NCI-H526 (cell line): ENCODE measurements around the gene ETV6.

Source experiments
- DNase-seq, 2 experiments: peaks; one replicate each; lab custom pipeline; 2025; lab: John Stamatoyannopoulos, UW

The ETV6 gene

DNA sequence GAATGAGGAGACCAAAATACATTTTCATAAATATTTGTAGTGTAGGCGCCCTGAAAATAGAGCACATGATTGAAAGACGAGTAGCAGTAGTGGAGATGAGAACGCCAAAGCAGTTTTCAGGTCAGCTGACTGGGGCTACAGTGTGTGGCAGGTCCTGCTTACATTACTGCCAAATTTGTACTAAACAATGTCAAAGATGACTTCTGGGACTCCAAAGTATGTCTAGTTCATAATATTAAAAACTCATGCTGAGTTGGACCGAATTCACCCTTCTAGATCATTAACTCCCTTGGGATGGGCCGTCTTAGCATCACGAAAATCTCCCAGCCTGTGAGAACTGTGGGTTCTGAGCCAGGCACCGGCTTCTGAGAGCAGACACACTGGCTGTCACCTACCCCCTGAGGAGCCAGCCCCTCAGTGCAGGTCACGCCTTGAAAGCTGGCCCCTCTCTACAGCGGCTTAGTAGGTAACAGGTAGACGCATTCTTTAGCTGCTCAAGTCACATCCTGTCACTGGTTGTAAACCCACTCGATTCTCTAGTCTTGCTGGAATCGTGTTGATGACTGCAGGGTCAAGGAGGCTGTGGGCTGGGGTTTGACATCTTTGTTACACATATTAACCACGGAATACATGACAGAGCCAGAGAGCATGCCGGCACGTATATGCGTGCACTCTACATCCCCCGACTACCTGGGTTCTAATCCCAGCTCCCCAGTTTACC is 210.4 kb downstream of the ETV6 start:
- DNase-seq: no peak

DNA sequence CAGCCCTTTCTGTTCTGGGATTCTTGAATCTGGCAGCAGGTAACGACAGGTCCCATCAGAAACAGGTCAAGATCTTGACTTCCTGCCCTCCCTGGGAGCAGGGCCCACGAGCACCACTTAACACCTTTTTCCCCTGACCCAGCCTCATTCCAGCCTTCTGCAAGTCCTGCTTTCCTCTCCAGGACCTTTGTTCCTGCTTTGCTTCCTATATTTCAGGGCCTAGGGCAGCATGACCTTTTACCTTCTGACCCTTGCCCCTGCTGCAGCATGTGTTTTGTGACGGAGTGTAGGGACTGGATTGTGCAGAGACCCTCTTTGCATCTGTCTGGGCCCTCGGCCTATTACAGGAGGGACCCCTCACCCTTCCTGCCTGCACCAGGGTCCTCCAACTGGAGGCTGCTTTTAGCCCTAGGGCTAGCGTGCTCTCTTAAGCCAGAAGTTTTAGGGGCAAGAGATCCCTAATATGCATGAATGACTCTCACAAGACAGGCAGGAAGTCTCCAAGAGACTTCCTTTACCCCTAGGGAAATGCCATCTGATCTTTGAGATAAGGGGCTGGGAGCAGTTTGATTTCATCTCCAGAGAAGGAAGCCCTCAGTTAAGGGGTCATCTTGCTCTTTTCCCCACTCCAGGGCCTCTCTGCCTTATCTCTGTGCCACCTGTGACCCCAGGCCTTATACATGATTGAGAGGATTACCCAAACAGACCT is 211.8 kb downstream of the ETV6 start:
- no peak for DNase-seq

DNA sequence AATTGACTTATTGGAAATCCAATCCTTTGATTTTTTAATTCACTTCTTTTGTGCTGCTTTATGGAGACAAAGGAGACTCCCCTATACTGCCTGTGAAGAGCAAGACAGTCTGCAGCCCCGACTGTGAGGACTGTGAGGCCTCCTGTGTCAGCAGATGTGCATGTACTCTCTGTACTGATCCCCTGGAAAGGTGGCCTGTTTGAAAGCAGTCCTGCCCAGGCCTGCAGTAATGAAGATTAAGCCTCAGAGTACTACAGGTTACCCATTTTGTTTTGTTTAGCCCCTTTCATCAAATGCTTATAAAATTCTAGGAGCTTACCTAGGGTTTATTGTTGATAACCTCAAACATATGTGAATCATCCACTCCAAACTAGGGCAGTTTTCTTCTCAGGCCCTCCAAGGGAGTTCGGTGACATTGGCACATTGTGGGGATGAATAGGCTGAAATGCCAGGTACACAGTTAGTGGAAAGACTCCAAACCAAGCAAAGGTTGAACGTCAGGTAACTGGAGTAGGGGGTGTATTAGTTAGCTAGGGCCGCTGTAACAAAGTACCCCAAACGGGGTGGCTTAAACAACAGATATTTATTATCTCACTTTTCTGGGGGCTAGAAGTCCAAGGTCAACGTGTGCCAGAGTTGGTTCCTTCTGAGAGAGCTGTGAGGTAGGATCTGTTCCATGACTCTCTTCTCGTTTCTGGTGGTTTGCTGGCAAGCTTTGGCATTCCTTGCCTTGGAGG is 212.6 kb downstream of the ETV6 start:
- no peak for DNase-seq

DNA sequence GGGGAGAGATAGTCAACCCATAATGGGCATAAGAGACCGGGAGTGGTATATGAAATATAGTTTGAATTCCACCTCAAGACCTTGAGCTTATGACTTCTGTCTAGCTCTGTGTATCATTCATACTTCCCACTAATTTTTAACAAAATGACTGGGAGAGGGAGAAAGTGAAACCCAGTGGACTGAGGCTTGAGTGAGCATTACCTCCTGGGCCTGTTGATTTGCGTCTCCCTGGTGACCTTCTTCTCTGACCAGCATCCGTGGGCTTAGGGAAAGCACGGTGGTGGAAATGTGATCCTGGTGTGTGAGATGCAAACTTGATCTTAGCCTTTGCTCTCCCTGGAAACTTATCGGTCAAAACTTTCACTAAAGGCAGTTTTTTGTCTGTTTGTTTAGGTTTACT is 213.3 kb downstream of the ETV6 start:
- DNase-seq: peak; percentile 73 to 85

DNA sequence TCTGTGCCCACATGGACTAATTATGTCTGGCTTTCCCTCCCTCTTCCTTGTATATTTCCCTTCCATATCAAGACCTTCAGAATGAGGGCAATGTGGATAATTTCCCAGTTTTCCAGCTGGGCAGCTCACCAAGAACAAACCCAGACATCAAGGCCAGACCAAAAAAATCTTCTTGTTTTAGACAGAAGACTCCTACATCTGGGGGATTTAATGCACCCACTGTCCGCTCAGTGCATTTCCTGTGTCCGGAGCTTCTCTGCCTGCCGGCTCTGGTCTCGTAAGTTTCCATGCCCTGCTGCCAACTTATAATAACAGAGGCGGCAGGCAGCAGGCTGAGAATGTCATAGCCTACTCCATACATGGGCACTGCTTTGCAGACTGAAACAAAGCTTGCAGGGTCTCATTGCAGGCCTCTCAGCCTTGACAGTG is 214.0 kb downstream of the ETV6 start:
- DNase-seq: peak in 1 of 2 experiments; percentile 14

DNA sequence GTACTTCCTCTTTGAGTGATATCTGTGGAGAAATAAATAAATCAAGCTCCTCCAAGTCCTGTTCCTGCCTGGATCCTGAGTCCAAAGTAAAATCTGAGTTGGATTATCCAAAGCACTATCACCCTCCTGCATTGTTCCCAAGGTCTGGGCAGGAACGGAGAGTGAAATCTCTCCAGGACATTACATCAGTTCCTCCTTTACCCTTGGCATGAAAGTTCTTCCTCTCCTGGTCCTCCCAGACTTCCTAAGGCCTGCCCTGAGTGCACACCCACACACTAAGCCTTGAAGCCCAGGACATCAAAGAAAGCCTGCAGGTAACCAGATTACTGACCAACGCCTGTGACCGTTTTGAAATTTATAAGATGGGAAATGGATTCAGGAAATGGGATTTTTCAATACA is 214.5 kb downstream of the ETV6 start:
- DNase-seq: no peak

DNA sequence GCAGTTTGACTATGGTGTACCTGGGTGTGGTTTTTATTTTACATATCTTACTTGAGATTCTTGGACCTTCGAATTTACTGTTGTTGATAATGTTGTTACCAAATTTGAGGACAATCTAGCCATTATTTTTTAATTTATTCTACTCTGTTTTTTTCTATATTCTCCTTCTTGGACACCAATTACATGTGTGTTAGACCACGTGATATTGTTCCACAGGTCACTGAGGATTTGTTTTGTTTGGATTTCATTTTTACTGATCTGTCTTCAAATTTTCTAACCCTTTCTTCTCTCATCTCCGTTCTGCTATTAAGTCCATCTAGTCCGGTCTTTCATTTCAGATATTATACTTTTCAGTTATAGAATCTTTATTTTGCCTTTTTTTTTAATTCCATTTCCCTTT is 216.3 kb downstream of the ETV6 start:
- no peak for DNase-seq

DNA sequence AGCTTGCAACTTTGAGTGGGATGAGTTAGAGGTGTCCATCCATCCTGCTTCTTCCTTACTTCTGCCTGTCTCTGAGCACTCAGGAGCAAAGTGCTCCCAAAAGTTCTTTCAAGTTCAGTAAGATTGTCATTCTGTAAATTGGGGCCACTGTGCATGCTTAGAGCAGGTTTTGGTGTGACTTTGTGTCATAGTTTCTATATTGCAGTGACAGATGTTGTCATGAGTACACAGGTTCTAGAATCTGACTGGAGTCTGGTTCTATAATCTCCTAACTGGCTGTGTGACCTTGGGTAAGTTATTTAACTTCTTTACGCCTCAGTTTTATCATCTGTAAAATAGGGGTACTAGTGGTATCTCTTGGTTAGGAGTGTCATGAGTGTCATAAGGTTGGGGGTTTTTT is 218.6 kb downstream of the ETV6 start:
- no peak for DNase-seq

DNA sequence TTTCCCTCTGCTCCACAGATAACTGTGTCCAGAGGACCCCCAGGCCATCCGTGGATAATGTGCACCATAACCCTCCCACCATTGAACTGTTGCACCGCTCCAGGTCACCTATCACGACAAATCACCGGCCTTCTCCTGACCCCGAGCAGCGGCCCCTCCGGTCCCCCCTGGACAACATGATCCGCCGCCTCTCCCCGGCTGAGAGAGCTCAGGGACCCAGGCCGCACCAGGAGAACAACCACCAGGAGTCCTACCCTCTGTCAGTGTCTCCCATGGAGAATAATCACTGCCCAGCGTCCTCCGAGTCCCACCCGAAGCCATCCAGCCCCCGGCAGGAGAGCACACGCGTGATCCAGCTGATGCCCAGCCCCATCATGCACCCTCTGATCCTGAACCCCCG is 219.9 kb downstream of the ETV6 start:
- no peak for DNase-seq

DNA sequence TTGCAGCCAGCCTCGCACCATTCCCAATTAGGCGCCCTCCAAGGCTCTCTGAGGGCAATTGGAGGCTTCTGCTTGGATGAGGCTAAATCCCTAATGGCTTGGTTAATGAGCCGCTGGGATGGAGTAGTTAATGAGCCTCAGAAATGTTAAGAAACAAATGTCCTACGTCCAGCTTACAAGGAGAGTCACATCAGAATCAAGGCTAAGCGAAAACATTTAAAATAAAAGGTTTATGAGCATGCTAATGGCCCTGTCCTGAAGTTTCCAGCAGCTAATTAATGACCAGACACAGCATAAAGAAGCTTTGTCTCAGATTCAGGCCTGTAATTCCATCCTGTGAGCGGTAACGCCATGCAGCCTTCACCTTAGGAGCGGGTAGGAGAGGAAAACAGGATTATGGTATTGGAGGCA is 220.6 kb downstream of the ETV6 start:
- peak; percentile 75 to 83 for DNase-seq

DNA sequence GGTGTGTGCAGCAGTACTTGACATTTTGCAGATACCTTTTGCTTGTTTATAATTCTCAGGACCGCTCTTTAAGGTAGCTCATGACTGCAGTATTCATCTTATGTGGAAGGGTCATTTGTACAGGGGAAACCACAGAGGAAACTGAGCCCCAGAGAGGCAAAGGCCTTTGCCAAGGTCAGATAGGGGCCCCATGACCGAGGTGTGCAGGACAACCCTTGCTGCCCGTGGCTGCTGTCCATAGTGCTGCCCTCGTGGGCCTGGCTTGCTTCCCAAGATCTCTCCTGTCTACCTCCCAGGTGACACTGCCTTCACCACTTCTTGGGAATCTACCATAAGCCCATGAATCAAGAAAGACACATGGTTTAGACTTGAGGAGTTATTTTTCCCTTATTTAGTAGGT is 222.6 kb downstream of the ETV6 start:
- no peak for DNase-seq

DNA sequence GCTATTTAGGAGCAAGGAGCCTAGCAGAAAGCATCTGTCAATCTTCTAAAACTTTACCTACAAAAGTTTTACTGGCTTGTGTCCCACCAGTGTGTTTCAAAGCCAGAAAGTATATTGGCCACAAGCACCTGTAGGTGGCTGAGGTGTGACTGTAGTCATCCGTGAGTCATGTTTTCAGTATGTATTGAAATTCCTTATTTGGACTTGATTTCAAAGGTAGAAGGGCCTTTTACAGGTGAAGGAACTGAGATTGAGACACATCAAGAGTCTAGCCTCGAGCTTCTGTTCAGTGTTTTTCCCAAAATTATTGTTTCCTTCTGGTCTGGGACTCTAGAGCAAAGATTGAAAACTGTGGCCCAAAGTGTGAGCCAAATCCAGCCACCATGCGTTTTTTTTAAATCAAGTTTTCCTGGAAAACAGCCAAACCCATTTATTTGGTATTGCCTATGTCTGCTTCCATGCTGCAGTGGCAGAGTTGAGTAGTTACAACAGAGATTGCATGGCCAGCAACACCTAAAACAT is 226.0 kb downstream of the ETV6 start:
- DNase-seq: no peak

DNA sequence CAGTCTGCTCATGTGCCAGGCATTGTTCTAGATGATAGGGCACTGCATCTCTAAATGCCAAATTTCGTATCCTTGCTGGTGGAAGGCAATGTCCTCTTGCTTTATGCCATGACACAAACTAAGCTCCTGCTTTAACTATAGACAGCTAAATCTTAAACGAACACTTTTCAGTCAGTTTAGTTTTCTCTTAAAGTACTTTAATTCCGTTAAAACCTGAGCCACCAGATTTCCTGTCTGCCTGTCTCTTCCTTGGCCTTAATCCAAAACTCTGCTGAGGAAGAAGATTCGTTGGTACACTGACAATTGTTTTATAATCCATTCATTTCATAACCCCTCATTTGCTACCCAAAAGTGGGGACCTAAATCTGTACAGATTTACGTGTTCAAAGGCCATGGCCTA is 226.8 kb downstream of the ETV6 start:
- DNase-seq: no peak

DNA sequence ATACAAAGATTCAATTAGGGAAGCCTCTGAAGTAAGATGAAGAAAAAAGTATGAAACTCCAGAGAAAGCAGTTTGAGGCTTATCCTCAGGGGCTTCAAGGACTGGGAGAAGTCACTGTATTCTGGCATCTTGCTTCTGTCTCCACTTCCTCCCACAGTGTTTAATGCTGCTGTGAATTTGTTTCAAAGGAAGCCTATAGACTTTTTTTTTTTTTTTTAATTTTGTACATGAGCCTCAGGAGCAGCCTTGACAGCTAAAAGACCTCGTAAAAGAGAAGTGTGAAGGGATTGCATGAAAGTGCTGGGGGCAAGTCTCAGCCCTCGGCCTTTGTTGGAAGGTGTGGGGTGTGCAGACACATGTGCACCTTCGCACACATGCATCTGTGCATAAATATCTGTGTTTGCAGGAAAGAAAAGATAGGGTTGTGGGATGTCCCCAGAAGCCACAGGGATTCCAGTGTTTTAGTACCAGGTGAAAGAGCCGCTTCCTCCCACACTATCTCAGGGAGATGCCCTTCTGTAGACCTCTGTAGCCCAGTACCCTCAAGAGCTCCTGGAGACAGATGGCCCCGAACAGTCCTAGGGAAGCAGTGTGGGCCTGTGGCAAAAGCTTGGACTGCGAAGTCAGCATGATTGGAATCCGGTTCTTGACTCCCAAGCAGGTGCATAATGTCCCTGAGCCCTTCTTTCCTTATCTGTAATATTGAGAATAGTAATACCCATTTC is 227.8 kb downstream of the ETV6 start:
- DNase-seq: no peak

DNA sequence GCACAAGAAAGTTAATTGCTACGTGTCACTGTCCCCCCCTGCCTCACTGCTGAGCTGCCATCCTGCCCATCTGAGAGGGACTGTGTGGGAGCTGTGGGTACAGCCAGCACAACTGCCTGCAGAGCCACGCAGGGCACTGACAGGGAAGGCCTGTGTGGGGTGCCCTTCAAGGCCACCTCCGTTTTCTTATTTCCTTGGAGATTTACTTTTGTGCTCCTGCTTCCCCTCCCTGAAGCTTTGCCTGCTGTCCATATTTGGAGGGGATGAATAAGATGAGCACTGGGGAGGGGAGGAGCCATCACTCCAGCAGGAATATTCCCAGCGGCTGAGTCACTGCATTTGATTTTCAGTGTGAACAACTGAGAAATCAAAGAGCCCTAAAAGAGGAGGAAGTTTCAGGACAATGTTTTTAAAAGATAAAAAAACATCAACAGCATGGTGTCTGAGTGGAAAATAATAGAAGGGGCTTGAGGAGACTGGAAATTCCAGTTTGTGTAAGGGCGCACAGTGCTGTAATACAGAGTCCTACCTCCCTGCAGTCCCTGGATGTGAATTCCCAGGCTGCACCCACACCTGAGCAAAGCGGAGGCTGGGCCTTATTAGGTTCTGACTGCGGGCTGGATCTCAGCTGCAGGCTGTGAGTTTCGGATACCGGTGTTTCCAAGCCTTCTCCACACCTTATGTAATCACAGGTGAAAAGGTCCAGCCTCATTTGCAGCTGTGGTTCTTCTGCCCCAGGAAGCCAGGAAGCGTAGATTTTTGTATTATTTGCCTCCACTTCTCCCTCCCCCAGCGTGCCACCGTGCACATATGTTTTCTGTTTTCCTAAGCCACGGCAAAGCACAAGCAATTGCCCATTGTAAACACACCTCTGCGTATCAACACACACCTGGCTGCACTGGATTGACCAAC is 228.7 kb downstream of the ETV6 start:
- peak; percentile 50 to 75 for DNase-seq

DNA sequence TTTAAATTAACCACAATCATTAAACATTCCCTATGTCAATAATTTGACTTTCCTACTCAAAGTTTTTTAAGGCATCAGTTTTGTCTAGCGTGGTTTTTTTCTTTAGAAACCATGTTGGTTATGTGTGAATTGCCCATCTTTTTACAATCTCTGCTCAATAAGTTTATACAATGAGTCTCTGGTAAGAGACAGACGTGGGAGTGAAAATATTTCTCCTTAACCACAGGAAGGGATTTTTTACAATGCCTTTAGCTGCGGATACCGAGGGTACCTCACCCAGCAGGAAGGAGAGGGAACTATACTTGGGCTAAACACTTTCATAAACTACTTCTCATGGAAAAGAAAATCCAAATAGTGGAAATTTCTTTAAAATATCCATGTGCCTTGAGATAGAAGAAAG is 229.8 kb downstream of the ETV6 start:
- DNase-seq: no peak

DNA sequence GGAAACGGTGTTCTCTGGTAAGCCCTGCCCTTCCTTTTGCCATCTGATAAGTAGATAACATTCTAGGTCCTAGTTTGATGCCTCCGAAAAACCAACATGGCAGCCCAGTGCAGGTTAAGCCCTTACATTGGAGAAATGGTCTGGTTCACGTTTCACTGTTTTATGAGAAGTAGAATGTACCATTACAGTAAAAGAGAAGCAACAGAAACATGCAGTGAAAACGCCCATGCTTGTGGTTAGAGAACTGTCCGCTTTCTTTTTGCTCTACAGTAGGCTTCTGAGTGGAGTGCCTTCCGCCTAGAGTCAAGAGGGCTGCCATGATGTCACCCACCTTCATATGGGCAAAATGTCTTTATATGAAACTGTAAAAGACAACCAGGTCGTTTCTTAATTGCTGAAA is 230.9 kb downstream of the ETV6 start:
- DNase-seq: peak; percentile 46 to 55

DNA sequence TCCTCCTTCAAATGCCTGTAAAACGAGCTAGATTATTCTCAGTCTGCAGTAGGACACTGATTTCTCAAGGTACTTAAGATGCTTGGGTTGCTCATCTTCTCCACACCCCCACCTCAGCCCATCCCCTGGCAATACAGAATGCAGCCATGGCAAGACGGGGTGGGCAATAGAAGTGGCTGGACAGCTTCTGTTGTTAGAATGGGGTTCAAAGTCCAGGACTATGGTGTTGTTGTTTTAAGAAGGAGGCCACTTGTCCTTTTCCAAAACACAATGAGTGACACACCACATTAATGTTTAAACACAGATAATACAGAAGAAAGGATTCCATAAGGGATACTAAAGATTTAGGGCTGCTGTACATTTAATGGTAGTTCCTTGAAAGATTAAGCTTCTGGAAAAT is 232.4 kb downstream of the ETV6 start:
- no peak for DNase-seq

DNA sequence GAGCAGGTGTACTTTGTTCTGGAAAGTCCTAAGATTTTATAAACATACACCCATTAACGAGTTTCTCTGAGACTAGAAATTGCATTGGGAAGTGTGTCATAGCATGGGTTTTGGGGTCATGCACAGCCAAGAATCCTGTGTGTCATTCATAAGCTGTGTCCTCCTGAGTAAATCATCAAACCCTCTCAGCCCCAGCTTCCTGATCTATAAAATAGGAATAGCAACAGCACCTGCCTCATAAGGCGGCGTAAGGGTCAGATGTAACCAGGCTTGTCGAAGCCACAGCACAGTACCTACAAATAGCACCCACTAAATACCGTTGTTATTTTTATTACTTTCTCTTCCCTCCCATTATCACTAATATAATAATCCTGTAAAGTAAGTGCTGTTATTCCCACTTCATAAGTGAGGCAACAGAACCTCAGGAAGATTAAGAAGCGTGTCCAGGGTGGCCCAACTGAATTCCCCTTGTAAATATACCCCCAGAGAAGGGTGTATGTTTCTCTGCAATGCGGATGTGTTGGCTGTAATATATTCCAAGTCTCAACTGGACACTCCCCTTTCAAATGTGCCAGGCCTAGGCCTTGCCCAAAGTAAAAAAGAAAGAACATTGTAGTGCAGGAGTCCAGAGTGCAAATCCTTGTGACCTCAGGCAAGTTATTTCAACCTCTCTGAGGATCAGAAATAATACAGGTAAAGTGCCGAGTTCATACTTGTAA is 233.0 kb downstream of the ETV6 start:
- no peak for DNase-seq

DNA sequence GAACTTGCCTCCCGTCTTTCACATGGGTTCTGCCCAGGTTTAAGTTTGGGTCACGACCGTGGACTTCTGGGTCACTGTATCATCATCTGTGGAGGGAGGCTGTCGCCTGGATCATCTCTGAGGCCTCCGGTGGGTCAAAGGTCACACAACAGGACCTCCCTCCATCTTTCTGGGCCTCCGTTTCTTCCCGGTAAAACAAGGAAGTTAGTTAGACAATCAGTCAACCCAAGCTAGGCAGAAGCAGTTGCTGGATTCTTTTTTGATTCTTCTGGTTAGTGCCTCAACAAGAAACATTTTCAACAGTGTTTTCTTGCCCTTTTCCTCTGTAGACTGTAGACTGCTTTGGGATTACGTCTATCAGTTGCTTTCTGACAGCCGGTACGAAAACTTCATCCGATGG is 234.6 kb downstream of the ETV6 start:
- DNase-seq: no peak
